ELR (cell line): ENCODE results near the gene DLGAP4.

ENCODE experiments used
- DNase-seq: peaks from one replicate; pipeline ENCODE4 v3.0.0-alpha.2; 2015; ENCODE audit warnings: low read depth

DLGAP4 gene

GRCh38 chr20:36274181-36274841 lies 31.8 kb upstream of the DLGAP4 start:
- DNase-seq: no peak

- DNase-seq: no peak
These were observed 31.1 kb upstream of the DLGAP4 start for GRCh38 chr20:36275011-36275410.

GRCh38 chr20:36275441-36276189 lies 30.5 kb upstream of the DLGAP4 start:
- no peak for DNase-seq

- DNase-seq: no peak
These were observed 28.6 kb upstream of the DLGAP4 start for GRCh38 chr20:36277546-36277945.

GRCh38 chr20:36279362-36279761 lies 26.8 kb upstream of the DLGAP4 start:
- DNase-seq: no peak

- no peak for DNase-seq
These were observed 26.4 kb upstream of the DLGAP4 start for GRCh38 chr20:36279776-36280175.

GRCh38 chr20:36281785-36282380 lies 24.3 kb upstream of the DLGAP4 start:
- DNase-seq: no peak

GRCh38 chr20:36284751-36285150 lies 21.4 kb upstream of the DLGAP4 start:
- DNase-seq: no peak

GRCh38 chr20:36285746-36286447 lies 20.2 kb upstream of the DLGAP4 start:
- no peak for DNase-seq

- DNase-seq: no peak
These were observed 8.5 kb upstream of the DLGAP4 start for GRCh38 chr20:36297656-36298055.

GRCh38 chr20:36298061-36298460 lies 8.1 kb upstream of the DLGAP4 start:
- no peak for DNase-seq

GRCh38 chr20:36298795-36299339 lies 7.3 kb upstream of the DLGAP4 start:
- DNase-seq: no peak

- DNase-seq: no peak
These were observed 6.7 kb upstream of the DLGAP4 start for GRCh38 chr20:36299459-36299858.

- DNase-seq: no peak
These were observed 4.6 kb upstream of the DLGAP4 start for GRCh38 chr20:36301359-36302119.

- DNase-seq: no peak
These were observed 3.0 kb upstream of the DLGAP4 start for GRCh38 chr20:36303020-36303595.

- no peak for DNase-seq
These were observed 2.3 kb upstream of the DLGAP4 start for GRCh38 chr20:36303831-36304230.

- no peak for DNase-seq
These were observed 1.2 kb upstream of the DLGAP4 start for GRCh38 chr20:36304786-36305495.

- DNase-seq: no peak
These were observed 643 bp downstream of the DLGAP4 start for GRCh38 chr20:36306553-36307411.
